Caki2 (cell line): ENCODE data around the gene PRKAB1. TPM values are rescaled to one million over a fixed set of nuclear protein-coding genes. Genes with fewer than 3 reads are reported as not detected.
"Not testable (repeated sequence)": the region's sequence is repeated elsewhere in the genome, so short reads cannot be mapped to it uniquely, and the experiment has no call there.

Experiments used
- DNase-seq: peaks from one replicate; pipeline ENCODE4 v3.0.0-alpha.2; 2015; ENCODE audit warnings: low read depth
- in situ Hi-C: cut with HindIII; loops from 2 replicates; pipeline ENCODE4 v1.10.0; 2016; ENCODE audit warnings: low sequenced_read_pairs, low pct_unique_long_range_greater_than_20kb, mixed read lengths
- total RNA-seq: library from RNA; depleted of rRNA; stranded (reverse); fragments of >200 nt; shearing (Covaris generic); gene quantifications from 2 replicates; pipeline ENCODE4 v1.2.3, GENCODE V29; 2014; ENCODE audit warnings: low replicate concordance

The PRKAB1 gene
- total RNA-seq, 1 experiment from 2014 or later, result 59.8 TPM

GRCh38 chr12:119699199-119699760, 31.3 kb downstream of the PRKAB1 start:
- DNase-seq, result peak; percentile 84
- in situ Hi-C loops, result no loop called here

GRCh38 chr12:119700078-119700477, 32.1 kb downstream of the PRKAB1 start:
- DNase-seq, result peak; percentile 69
- in situ Hi-C loops, result no loop called here

GRCh38 chr12:119704065-119704747, 36.3 kb downstream of the PRKAB1 start:
- in situ Hi-C loops, result no loop called here
- DNase-seq, result no peak

- in situ Hi-C loops, result no loop called here
Observed at GRCh38 chr12:119705182-119705581, 37.2 kb downstream of the PRKAB1 start.

GRCh38 chr12:119706427-119706826, 38.5 kb downstream of the PRKAB1 start:
- in situ Hi-C loops, DNase-seq: not testable (repeated sequence)

More at GRCh38 chr12:119705182-119705581, 37.2 kb downstream of the PRKAB1 start:
- no peak for DNase-seq

- in situ Hi-C loops, result no loop called here
- DNase-seq, result peak; percentile 95
Observed at GRCh38 chr12:119710374-119710964, 42.5 kb downstream of the PRKAB1 start.

- in situ Hi-C loops, result no loop called here
- no peak for DNase-seq
Observed at GRCh38 chr12:119710965-119711551, 43.1 kb downstream of the PRKAB1 start.

GRCh38 chr12:119711693-119712092, 43.8 kb downstream of the PRKAB1 start:
- in situ Hi-C loops, result no loop called here
- DNase-seq, result no peak

GRCh38 chr12:119712721-119713120, 44.8 kb downstream of the PRKAB1 start:
- in situ Hi-C loops, result no loop called here
- no peak for DNase-seq

GRCh38 chr12:119713551-119714031, 45.7 kb downstream of the PRKAB1 start:
- in situ Hi-C loops, result no loop called here
- no peak for DNase-seq

GRCh38 chr12:119714614-119715267, 46.8 kb downstream of the PRKAB1 start:
- in situ Hi-C loops, result no loop called here

GRCh38 chr12:119715268-119715620, 47.3 kb downstream of the PRKAB1 start:
- DNase-seq, result no peak
- in situ Hi-C loops, result no loop called here

More at GRCh38 chr12:119714614-119715267, 46.8 kb downstream of the PRKAB1 start:
- no peak for DNase-seq

GRCh38 chr12:119718141-119718540, 50.2 kb downstream of the PRKAB1 start:
- no peak for DNase-seq
- in situ Hi-C loops, result no loop called here

- in situ Hi-C loops, result no loop called here
- DNase-seq, result no peak
Observed at GRCh38 chr12:119720349-119720748, 52.4 kb downstream of the PRKAB1 start.

- in situ Hi-C loops, result no loop called here
Observed at GRCh38 chr12:119721306-119721705, 53.4 kb downstream of the PRKAB1 start.

GRCh38 chr12:119725523-119725922, 57.6 kb downstream of the PRKAB1 start:
- DNase-seq, result no peak
- in situ Hi-C loops, result no loop called here

More at GRCh38 chr12:119721306-119721705, 53.4 kb downstream of the PRKAB1 start:
- DNase-seq, result no peak

GRCh38 chr12:119727600-119728443, 59.9 kb downstream of the PRKAB1 start:
- DNase-seq, result peak; percentile 66
- in situ Hi-C loops, result no loop called here

- in situ Hi-C loops, result no loop called here
- DNase-seq, result no peak
Observed at GRCh38 chr12:119728444-119728745, 60.5 kb downstream of the PRKAB1 start.
